H9 (cell line): ENCODE measurements around the gene KCNAB1. TPM values are rescaled to one million over a fixed set of nuclear protein-coding genes. Genes with fewer than 3 reads are reported as not detected.
"Not testable (repeated sequence)": the region's sequence is repeated elsewhere in the genome, so short reads cannot be mapped to it uniquely, and the experiment has no call there.

Experiments
- DNase-seq: peaks from one replicate; pipeline ENCODE4 v3.0.0-alpha.2; 2017
- H2AFZ ChIP-seq: one replicate; pipeline ENCODE4 v1.6.1; 2013; ENCODE audit warnings: mild to moderate bottlenecking, low read length, control low read depth, moderate library complexity
- H2AK5ac ChIP-seq: 2 replicates; pipeline ENCODE4 v1.6.1; 2013; ENCODE audit warnings: low read length, control low read depth, mixed read lengths; ENCODE audit not compliant: insufficient read length
- H2BK120ac ChIP-seq: one replicate; pipeline ENCODE4 v1.6.1; 2013; ENCODE audit warnings: low read depth, mild to moderate bottlenecking, low read length, control low read depth, inconsistent platforms; ENCODE audit not compliant: poor library complexity, severe bottlenecking
- H2BK12ac ChIP-seq: 2 replicates; pipeline ENCODE4 v1.6.1; 2013; ENCODE audit warnings: low read length, control low read depth, mixed read lengths, low read depth; ENCODE audit not compliant: insufficient read length
- H2BK15ac ChIP-seq: 2 replicates; pipeline ENCODE4 v1.6.1; 2013; ENCODE audit warnings: low read depth, low read length, control low read depth
- H2BK20ac ChIP-seq: one replicate; pipeline ENCODE4 v1.6.1; 2013; ENCODE audit warnings: low read depth, mild to moderate bottlenecking, low read length, control low read depth, inconsistent platforms; ENCODE audit not compliant: poor library complexity, severe bottlenecking
- H2BK5ac ChIP-seq: 2 replicates; pipeline ENCODE4 v1.6.1; 2013; ENCODE audit warnings: low read length, control low read depth, mixed read lengths; ENCODE audit not compliant: insufficient read length
- H3K14ac ChIP-seq: 2 replicates; pipeline ENCODE4 v1.6.1; 2013; ENCODE audit warnings: low read length, control low read depth; ENCODE audit not compliant: insufficient read depth
- H3K18ac ChIP-seq: 2 replicates; pipeline ENCODE4 v1.6.1; 2013; ENCODE audit warnings: low read depth, mild to moderate bottlenecking, mixed read lengths, low read length, control low read depth; ENCODE audit not compliant: insufficient read length
- H3K23ac ChIP-seq: 2 replicates; pipeline ENCODE4 v1.6.1; 2013; ENCODE audit warnings: low read length, control low read depth, mixed read lengths, low read depth; ENCODE audit not compliant: insufficient read length
- H3K23me2 ChIP-seq: 2 replicates; pipeline ENCODE4 v1.6.1; 2013; ENCODE audit warnings: low read depth, mild to moderate bottlenecking, mixed read lengths, low read length, control low read depth; ENCODE audit not compliant: insufficient read length, poor library complexity, severe bottlenecking
- H3K27ac ChIP-seq: 2 replicates; pipeline ENCODE4 v1.5.1; 2013; ENCODE audit warnings: low read length, control low read depth, mixed read lengths, low read depth; ENCODE audit not compliant: insufficient read length
- H3K27me3 ChIP-seq: 2 replicates; pipeline ENCODE4 v1.6.1; 2013; ENCODE audit warnings: low read length, control low read depth, inconsistent platforms; ENCODE audit not compliant: insufficient read depth
- H3K4ac ChIP-seq: 2 replicates; pipeline ENCODE4 v1.6.1; 2013; ENCODE audit warnings: low read depth, mild to moderate bottlenecking, control low read depth, inconsistent platforms, low read length, moderate library complexity
- H3K4me1 ChIP-seq: 2 replicates; pipeline ENCODE4 v1.6.1; 2013; ENCODE audit warnings: low read length, control low read depth, inconsistent platforms; ENCODE audit not compliant: insufficient read depth
- H3K4me2 ChIP-seq: 2 replicates; pipeline ENCODE4 v1.6.1; 2013; ENCODE audit warnings: low read length, control low read depth, mixed read lengths; ENCODE audit not compliant: insufficient read length, insufficient read depth
- H3K56ac ChIP-seq: 2 replicates; pipeline ENCODE4 v1.6.1; 2013; ENCODE audit warnings: low read depth, mild to moderate bottlenecking, mixed read lengths, low read length, control low read depth; ENCODE audit not compliant: insufficient read length
- H3K79me1 ChIP-seq: 2 replicates; pipeline ENCODE4 v1.6.1; 2013; ENCODE audit warnings: low read depth, mild to moderate bottlenecking, moderate library complexity, low read length, control low read depth, inconsistent platforms; ENCODE audit not compliant: insufficient read depth, poor library complexity, severe bottlenecking
- H3K79me2 ChIP-seq: 2 replicates; pipeline ENCODE4 v1.6.1; 2013; ENCODE audit warnings: low read length, control low read depth, inconsistent platforms; ENCODE audit not compliant: insufficient read depth
- H3K9ac ChIP-seq: 2 replicates; pipeline ENCODE4 v1.6.1; 2013; ENCODE audit warnings: low read length, control low read depth, mixed read lengths; ENCODE audit not compliant: insufficient read length; ENCODE audit errors: extremely low read depth
- H3K9me3 ChIP-seq: one replicate; pipeline ENCODE4 v1.6.1; 2013; ENCODE audit warnings: low read depth, low read length, inconsistent platforms; ENCODE audit not compliant: control insufficient read depth
- H3T11ph ChIP-seq: one replicate; pipeline ENCODE4 v1.6.1; 2013; ENCODE audit warnings: mild to moderate bottlenecking, low read length, control low read depth, inconsistent platforms
- H4K20me1 ChIP-seq: one replicate; pipeline ENCODE4 v1.6.1; 2013; ENCODE audit not compliant: control insufficient read depth, insufficient read length, insufficient read depth
- H4K5ac ChIP-seq: 2 replicates; pipeline ENCODE4 v1.6.1; 2013; ENCODE audit warnings: low read depth, mild to moderate bottlenecking, mixed read lengths, low read length, control low read depth; ENCODE audit not compliant: insufficient read length
- H4K8ac ChIP-seq: replicated peaks from 2 replicates; pipeline ENCODE4 v1.6.1; 2013; ENCODE audit warnings: low read length, control low read depth, mixed read lengths, low read depth; ENCODE audit not compliant: insufficient read length
- H4K91ac ChIP-seq: 2 replicates; pipeline ENCODE4 v1.6.1; 2013; ENCODE audit warnings: low read depth, mild to moderate bottlenecking, moderate library complexity, mixed read lengths, low read length, control low read depth; ENCODE audit not compliant: insufficient read length
- H3K27ac Mint-ChIP-seq, 3 experiments: 2 replicates in 2 of 3; 3 replicates in 1 of 3; pipeline ENCODE4 v1.8.0; 2020 to 2021; ENCODE audit warnings: mixed read lengths in 3 of 3, mild to moderate bottlenecking in 1 of 3, moderate library complexity in 1 of 3
- H3K27me3 Mint-ChIP-seq: 2 replicates; pipeline ENCODE4 v1.8.0; 2021; ENCODE audit warnings: low read depth, mild to moderate bottlenecking, moderate library complexity, mixed read lengths
- H3K36me3 Mint-ChIP-seq, 3 experiments: 2 replicates in 2 of 3; 3 replicates in 1 of 3; pipeline ENCODE4 v1.8.0; 2020 to 2021; ENCODE audit warnings: low read depth in 3 of 3, mixed read lengths in 3 of 3; ENCODE audit not compliant: insufficient read depth in 1 of 3
- H3K4me1 Mint-ChIP-seq, 2 experiments: 2 replicates each; pipeline ENCODE4 v1.8.0; 2020; ENCODE audit warnings: mixed read lengths in 2 of 2
- H3K4me3 Mint-ChIP-seq, 2 experiments: 2 replicates in 1 of 2; 3 replicates in 1 of 2; pipeline ENCODE4 v1.8.0; 2020 to 2021; ENCODE audit warnings: mild to moderate bottlenecking in 2 of 2, mixed read lengths in 2 of 2, moderate library complexity in 1 of 2
- H3K9me3 Mint-ChIP-seq, 2 experiments: 2 replicates in 1 of 2; 3 replicates in 1 of 2; pipeline ENCODE4 v1.8.0; 2020; ENCODE audit warnings: mild to moderate bottlenecking in 2 of 2, mixed read lengths in 2 of 2, moderate library complexity in 1 of 2
- CTCF ChIP-seq: fragments of 200-600 bp; sonication (generic); conservative IDR thresholded peaks from 3 replicates; pipeline ENCODE4 v1.8.0; 2021; ENCODE audit warnings: antibody characterized with exemption, mild to moderate bottlenecking
- WGBS: extraction: QIAGEN DNeasy Blood & Tissue Kit; methylation state at CpG from one replicate; pipeline ENCODE4 v1.1.7; 2013; ENCODE audit warnings: missing lambda C conversion rate, low lambda C conversion rate, mixed read lengths; ENCODE audit not compliant: insufficient read length; ENCODE audit errors: extremely low coverage; 5-methylcytosine and 5-hydroxymethylcytosine counted together
- total RNA-seq: library from RNA; stranded (reverse); gene quantifications from 2 replicates; pipeline ENCODE4 v1.2.1, GENCODE V29; 2021

KCNAB1 gene
- total RNA-seq, 1 experiment from 2014 or later = 3.7 TPM

- no peaks in the 10 kb centered on the region for H3K79me1 ChIP-seq
Measured at GRCh38 chr3:156189927-156190326, 69.5 kb downstream of the KCNAB1 start.

GRCh38 chr3:156194945-156195344 is 74.6 kb downstream of the KCNAB1 start:
- not testable (repeated sequence) for H3K4me1 ChIP-seq, H3K4me2 ChIP-seq, H4K5ac ChIP-seq, H3K9me3 ChIP-seq, H3K23me2 ChIP-seq, H3K4me3 Mint-ChIP-seq, H2BK5ac ChIP-seq, H3K56ac ChIP-seq, H3K79me2 ChIP-seq, H3K9me3 Mint-ChIP-seq, H2BK120ac ChIP-seq, H2BK20ac ChIP-seq, H4K91ac ChIP-seq, H3K79me1 ChIP-seq, H3K18ac ChIP-seq, H3K4ac ChIP-seq, H3K9ac ChIP-seq, H2BK12ac ChIP-seq, H3K27me3 ChIP-seq, DNase-seq, H2BK15ac ChIP-seq, H3K27ac ChIP-seq, H4K8ac ChIP-seq, H2AK5ac ChIP-seq, H4K20me1 ChIP-seq, H3K4me1 Mint-ChIP-seq, H3K36me3 Mint-ChIP-seq, H3T11ph ChIP-seq, H3K14ac ChIP-seq, H2AFZ ChIP-seq, H3K23ac ChIP-seq, H3K27me3 Mint-ChIP-seq
- peak overlapping the region in 1 of 3 experiments; percentile 60; a peak in 1 of 7 replicates for H3K27ac Mint-ChIP-seq
- no CpG with 5 or more reads among the region's 2 CpGs for WGBS

More at GRCh38 chr3:156189927-156190326, 69.5 kb downstream of the KCNAB1 start:
- no peak overlapping the region for H3K4me2 ChIP-seq
- no peak overlapping the region for H4K91ac ChIP-seq
- Mint-ChIP-seq H3K4me3 (no peak overlapping the region), H3K9me3 (peaks cover 0 to 3% of the 10 kb centered on the region in 2 experiments; a peak in 3 of 5 replicates), H3K4me1 (no peaks in the 10 kb centered on the region), H3K36me3 (no peaks in the 10 kb centered on the region; a peak in 2 of 7 replicates), H3K27ac (no peak overlapping the region), H3K27me3 (no peaks in the 10 kb centered on the region; the same call in 1 of the 2 replicates)
- no peak overlapping the region for H3K56ac ChIP-seq
- H3K14ac ChIP-seq = no peak overlapping the region
- no peak overlapping the region for H3K18ac ChIP-seq
- no peak overlapping the region for H3T11ph ChIP-seq
- no peaks in the 10 kb centered on the region for H4K20me1 ChIP-seq
- WGBS = no CpG with 5 or more reads among the region's 5 CpGs
- H3K9ac ChIP-seq = no peak overlapping the region
- H3K4ac ChIP-seq = no peak overlapping the region
- H2BK5ac ChIP-seq = no peak overlapping the region
- no peaks in the 10 kb centered on the region for H3K9me3 ChIP-seq
- H2BK120ac ChIP-seq = no peak overlapping the region
- H3K23me2 ChIP-seq = no peaks in the 10 kb centered on the region
- H3K23ac ChIP-seq = no peak overlapping the region
- no peak overlapping the region for H3K27ac ChIP-seq
- H2BK12ac ChIP-seq = no peak overlapping the region
- H4K5ac ChIP-seq = no peak overlapping the region
- no peaks in the 10 kb centered on the region for H3K79me2 ChIP-seq
- no peaks in the 10 kb centered on the region for H3K4me1 ChIP-seq
- H4K8ac ChIP-seq = no peak overlapping the region
- no peaks in the 10 kb centered on the region for H3K27me3 ChIP-seq
- no peak overlapping the region for H2AFZ ChIP-seq
- H2BK15ac ChIP-seq = no peak overlapping the region
- H2AK5ac ChIP-seq = no peak overlapping the region
- H2BK20ac ChIP-seq = no peak overlapping the region
- no peak for DNase-seq
- TF ChIP-seq CTCF = no peak
